Amygdala (tissue), 56 donors: ENCODE results near the gene B4GALNT4.
"Not testable (repeated sequence)": the region's sequence is repeated elsewhere in the genome, so short reads cannot be mapped to it uniquely, and the experiment has no call there.

Experiments used
- DNase-seq, 56 donors: peaks; one replicate each; lab custom pipeline; 2025; lab: John Stamatoyannopoulos, UW

The B4GALNT4 gene

DNA sequence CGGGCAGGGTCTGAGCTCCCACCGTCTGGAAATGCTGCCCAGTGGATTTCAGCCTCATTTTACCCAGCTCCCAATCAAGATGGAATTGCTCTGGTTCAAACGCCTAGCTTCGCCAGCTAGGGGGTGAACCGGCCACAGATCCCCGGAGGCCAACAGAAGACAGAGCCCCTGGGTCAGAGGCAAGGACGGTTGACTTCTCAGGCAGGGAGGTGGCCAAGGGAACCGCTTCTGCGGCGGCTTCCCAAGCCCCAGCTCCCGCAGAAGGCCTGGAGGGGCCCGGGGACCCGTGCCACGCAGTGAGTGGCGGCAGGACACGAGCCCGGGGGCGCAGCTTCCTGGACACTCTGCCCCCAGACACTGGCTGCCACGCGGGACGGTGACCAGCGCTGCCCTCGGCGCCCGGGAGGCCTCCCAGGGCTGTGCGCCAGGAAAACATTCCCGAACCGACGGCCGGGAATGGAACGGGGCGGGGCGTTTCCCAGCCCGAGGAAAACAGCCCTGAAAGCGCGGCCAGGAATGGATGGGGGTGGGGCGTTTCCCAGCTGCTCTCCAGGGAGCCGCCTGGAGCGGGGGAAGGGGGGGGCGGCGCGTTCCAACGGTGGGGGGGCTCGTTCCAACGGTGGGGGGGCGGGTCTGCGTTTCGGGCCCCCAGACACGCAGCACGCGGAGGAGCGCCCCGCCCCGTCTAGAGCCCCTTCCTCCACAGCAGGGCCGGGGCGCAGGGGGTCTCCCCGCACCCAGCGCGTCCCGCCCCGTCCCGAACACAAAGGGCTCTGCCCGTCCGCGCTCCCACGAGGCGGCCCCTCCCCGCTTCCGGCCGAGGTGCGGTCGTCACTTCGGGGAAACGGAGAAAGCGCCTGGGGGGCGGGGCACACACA is 13.5 kb upstream of the B4GALNT4 start:
- peak in 36 of 56 donors; percentile 33 to 86 (median 62) for DNase-seq

DNA sequence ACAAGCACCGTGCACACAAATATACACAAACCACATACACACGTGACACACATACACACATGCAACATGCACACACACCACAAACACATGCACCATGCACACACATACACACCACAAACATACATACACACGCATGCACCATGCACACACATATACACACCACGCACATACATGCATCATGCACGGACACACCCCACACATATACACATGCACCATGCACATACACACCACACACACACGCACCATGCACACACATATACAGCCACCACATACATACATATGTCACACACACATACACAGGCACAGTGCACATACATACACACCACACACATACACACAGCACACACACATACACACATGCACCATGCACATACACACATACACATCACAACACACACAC is 12.7 kb upstream of the B4GALNT4 start:
- DNase-seq = no peak

DNA sequence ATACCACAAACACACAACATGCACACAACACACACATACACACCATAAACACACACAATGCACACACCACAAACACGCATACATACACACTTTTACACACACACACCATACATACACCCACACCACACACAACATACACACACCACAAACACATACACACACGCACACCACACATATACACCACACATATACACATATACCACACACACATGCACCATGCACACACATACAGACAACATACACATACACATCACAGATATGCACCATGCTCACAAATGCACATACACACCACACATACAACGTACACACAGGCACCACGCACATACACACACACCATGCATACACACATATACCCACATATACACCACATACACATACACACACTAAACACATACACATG is 11.7 kb upstream of the B4GALNT4 start:
- DNase-seq = no peak

DNA sequence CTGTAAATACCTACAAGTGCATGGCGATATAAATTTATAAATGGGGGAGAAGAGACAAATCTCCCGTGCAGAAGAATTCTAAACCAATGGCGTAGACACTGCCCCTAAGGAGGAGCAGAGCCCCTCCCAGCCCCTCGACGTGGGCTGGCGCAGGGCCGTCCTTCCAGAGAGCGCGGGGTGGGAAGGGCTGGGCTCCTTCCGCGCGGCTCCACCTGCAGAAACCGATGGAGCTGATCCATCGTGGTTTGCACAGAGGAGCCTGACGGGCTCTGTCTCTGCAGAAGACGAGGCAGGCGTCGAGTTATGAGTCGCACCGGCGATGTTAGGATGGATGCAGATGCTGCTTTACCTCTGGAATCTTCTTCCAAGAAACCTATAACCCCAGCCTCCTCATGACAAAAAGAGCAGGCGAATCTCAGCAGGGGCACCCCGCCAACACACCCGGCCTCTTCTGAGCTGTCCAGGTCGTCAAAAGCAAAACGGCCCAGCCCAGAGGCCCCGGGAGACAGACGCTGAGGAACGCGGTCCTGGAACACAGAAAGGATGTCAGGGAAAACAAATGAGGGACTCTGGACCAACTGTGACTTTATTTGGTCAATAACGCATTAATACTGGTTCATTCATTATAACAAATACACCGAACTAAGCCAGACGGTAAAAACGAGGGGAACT is 11.0 kb upstream of the B4GALNT4 start:
- DNase-seq = no peak

DNA sequence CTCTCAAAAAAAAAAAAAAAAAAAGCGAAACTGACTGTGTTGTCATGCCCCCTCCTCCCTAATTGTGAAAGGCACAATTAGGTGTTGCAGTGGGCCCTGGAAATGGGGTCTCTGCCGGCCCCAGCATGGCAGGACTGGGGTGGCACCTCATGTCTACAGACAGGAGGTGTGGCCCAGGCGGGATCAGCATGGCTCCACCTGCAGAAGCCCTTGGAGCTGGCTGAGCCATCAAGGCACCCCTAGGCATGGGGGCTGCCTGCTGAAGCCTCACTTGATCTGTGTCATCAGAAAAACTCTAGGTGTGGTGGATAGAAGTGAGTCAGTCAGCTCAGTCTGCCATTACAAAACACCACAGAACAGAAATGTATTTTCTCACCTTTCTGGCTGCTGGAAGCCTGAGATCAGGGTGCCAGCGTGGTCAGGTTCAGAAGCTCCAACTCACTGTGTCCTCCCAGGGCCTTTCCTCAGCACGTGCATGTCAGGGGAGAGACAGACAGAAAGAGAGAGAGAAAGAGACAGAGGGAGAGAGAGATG is 10.1 kb upstream of the B4GALNT4 start:
- no peak for DNase-seq

DNA sequence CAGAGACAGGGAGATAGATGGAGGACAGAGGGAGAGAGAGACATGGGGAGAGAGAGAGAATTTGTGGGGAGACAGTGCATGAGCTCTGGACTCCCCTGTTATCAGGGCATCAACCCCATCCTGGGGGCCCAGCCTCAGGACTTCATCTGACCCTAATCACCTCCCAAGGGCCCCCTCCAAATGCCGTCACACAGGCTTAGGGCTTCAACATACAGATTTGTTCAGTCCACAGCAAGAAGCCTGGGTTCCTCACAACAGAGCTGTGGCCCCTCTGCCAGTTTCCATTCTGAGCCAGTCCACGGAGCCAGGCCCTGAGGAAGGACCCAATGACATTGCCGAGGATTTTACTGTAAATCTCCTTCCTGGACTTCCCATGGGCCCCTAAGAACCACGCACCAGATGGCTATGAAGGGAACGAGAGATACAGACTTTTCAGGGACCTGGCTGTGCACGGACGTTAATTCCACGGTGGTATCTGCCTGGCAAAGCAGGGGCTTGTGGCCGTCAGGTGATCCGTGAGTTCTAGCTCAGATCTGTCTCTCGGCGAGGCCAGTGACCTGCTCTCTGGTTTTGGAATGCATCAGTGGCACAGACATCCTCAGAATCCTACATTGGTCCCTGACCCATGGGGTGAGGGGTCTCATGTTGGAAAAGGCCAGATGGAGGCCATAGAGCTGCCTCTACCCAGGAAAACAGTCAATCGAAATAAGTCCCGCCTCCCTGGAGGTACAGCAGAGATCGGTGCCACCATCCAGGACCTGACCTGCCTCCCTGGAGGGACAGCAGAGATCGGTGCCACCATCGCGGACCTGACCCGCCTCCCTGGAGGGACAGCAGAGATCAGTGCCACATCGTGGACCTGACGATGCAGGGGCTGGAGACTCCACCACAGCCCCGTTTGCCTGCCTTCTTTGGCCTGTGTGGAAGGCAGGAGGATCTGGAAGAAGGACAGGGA is 8.7 kb upstream of the B4GALNT4 start:
- DNase-seq = no peak

DNA sequence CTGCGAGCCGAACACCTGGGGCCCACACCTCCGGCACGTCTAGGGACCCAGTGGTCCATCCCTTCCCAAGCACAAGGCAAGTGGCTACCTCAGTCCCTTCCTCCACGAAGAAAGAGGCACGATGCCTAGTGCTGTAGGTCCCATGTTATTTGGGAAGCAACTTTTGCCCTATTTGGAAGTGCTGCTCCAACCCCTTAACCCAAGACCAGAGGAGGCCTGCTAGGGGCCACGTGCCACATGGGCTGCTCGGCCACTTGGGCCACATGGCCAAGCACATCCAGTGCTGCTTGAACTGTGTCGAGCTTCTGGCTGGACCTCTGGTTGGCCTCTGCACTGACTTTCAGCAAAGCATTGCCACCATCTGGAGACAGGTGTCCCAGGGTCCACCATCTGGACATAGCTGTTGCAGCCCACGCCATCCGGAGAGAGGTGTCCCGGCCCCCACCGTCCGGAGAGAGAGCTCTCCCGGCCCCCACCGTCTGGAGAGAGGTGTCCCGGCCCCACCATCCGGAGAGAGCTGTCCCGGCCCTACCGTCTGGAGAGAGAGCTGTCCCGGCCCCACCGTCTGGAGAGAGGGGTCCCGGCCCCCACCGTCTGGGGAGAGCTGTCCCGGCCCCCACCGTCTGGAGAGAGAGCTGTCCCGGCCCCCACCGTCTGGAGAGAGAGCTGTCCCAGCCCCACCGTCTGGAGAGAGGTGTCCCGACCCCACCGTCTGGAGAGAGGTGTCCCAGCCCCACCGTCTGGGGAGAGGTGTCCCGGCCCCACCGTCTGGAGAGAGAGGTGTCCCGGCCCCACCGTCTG is 6.5 kb upstream of the B4GALNT4 start:
- no peak for DNase-seq

DNA sequence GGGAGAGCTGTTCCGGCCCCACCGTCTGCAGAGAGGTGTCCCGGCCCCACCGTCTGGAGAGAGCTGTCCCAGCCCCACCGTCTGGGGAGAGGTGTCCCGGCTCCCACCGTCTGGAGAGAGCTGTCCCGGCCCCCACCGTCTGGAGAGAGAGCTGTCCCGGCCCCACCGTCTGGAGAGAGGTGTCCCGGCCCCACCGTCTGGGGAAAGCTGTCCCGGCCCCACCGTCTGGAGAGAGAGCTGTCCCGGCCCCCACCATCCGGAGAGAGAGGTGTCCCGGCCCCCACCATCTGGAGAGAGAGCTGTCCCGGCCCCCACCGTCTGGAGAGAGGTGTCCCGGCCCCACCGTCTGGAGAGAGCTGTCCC is 5.9 kb upstream of the B4GALNT4 start:
- DNase-seq = not testable (repeated sequence)

DNA sequence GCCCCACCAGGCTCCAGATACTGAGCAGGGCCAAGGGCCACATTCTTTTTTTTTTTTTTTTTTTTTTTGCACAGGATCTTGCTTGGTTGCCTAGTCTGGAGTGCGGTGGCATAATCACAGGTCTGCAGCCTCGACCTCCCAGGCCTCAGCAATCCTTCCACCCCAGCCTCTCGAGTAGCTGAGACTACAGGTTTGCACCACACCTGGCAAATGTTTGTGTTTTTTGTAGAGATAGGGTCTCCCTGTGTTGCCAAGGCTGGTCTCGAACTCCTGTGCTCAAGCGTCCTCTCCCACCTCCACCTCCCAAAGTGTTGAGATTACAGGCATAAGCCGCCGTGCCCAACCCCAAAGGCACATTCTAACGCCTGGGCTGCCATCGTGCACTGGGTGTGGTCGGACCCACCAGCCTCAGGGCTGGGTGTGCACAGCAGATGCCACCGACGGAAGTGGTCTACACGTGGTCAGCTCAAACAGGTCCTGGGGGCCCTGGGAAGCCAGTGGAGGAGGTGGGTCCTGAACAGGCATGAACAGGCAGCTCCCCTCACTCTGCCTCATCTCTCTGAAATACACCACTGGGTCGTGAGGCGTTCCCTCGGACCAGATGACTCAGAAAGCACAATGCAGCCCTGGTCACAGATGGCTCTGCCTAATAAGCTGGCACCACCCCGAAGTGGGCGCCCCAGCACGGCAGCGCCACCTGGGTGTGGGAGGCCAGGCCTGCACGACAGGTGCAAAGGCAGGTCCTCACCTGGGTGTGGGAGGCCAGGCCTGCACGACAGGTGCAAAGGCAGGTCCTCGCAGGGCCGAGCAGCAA is 5.1 kb upstream of the B4GALNT4 start:
- no peak for DNase-seq

DNA sequence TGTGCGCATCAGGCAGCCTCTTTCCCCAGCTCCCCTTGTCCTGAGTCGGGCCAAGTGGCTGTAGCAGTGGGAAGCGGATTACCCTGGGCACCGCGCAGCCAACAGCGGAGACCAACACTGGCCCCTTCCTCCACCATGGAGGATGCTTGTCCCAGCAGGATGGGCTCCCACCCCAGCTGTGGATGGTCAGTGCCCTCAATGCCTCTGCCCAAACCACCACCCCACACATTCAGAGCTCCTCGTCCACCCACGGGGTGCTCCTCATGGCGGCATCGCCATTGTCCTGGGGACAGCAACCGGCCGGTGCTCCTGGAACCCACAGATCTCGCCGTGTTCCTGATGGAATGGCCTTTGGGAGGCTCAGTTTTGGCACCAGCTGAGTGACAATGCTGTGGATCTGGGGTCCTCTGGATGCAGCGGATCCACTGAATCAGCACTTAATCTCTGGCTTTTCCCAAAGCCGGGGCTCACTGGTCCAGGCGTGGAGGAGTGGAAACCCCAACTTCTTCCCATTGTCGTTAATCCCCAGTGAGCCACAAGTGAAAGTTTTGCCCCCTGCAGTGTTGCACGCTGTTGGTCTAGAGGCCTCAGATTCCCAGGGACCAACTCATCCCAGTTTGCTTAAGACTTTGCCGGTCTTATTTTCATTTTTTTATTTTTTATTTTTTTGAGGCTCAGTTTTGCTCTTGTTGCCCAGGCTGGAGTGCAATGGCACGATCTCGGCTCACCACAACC is 4.1 kb upstream of the B4GALNT4 start:
- no peak for DNase-seq

DNA sequence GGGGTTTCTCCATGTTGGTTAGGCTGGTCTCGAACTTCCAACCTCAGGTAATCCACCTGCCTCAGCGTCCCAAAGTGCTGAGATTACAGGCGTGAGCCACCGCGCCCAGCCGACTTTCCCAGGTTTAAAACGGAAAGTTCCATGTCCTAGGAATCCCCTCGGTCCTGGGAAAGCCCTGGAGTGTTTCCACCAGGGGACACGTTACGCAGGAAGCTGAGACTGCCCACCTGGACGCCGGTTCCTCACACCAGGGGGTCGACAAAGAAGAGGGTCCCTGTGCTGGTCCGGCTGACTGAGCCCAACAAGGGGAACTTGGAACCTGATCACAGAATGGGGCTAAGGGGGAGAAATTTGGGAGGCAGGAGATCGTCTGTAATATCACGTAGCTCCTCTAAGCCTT is 3.5 kb upstream of the B4GALNT4 start:
- DNase-seq = no peak

DNA sequence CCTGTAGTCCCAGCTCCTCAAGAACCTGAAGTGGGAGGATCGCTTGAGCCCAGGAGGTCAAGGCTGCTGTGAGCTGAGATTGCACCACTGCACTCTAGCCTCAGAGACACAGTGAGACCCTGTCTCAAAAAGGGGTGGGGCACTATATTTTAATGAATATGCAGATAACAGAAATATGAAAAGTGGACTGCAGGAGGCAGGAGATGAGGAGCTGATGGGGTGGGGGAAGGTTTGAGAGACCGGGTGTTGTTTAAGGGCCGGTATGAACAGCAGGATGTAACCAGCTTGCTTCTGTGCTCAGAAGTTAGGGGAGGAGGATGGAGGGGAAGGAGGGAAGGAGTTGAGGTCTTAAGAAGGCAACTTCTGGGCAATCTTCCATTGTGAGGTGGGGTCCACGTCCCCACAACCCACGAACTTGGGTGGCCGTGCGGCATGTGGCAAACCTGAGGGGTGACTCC is 1.3 kb upstream of the B4GALNT4 start:
- no peak for DNase-seq

DNA sequence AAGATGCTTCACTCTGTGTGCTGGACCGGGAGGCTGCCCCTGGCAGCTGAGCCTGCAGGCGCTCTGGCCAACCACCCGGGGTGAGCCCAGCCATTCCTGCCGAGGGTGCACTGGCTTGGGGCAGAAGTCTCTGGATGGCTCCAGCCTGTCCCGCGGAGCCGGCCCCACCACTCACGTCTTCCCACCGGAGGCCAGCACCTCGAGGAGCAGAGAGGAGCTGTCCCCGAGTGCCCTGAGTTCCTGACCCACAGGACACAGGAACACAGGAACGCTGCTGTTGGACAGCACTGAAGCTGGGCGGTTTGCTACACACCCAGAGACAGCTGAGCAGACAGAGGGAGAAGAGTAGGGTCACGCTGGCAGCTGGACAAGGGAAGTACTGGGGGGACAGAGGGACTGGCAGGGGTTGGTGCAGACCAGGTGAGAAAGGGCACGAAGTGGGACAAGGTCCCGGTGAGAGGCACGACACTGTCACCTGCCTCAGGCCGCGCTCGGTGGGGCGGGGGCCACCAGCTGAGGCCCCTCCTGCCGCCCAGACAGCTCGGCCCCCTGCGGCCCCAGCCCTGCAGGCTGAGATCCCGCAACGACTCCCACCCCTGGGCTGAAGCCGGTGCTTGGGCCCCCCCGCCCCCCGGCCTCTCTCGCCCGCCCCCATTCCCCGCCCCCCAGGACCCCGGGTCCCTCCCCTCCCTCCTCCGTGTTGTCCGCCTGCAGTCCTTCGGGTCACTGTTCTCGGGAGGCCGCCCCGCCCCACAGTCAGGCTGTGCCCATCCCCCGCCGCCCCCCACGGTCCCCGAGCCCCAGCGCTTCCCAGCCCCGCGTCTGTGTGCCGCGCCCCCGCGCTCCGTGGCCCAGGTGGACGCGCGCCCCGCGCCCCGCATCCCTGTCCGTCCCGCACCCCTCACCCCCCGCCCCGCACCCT is 624 bp upstream of the B4GALNT4 start:
- peak in 2 of 56 donors; percentile 46 to 56 for DNase-seq

DNA sequence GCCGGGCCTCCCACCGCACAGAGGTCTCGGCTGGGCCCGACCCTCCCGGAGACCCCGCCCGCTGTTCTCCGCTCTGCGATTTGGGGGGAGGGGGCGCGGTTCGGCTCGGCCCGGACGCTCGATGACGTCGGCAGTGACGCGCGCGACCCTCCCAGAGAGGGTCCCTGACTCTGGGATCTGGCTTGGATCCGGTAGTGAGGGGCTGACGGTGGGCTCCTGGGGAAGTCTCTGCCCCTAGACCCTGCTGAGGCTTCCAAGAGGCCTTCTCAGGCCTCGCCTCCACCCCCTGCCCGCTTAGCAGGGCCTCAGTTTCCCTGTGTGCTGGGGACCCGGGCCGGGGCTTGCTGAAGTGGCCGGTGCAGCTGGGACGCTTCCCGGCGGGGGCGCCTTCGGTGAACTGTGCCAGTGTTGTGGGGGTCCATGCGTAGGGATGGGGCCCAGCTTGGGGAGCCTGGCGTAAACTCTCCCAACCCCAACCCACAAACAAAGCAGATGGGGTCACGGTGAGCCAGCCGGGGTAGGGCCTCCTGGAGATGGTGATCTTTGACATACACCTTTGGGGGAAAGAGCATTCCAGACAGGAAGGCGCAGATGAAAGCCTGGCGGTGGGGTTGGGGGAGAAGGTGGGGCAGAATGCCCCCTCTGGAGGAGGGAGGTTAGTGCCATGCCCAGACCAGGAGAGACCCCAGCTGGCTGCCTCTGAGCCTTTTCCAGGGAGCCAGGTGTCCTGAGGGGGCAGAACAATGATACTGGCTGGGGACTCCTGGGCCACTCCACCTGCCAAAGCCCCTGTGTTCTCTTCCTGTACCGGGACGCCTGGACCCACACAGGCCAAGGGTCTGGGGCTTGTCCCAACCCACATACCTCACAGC is 1.0 kb downstream of the B4GALNT4 start:
- DNase-seq = peak in 4 of 56 donors; percentile 31 to 38 (median 35)

DNA sequence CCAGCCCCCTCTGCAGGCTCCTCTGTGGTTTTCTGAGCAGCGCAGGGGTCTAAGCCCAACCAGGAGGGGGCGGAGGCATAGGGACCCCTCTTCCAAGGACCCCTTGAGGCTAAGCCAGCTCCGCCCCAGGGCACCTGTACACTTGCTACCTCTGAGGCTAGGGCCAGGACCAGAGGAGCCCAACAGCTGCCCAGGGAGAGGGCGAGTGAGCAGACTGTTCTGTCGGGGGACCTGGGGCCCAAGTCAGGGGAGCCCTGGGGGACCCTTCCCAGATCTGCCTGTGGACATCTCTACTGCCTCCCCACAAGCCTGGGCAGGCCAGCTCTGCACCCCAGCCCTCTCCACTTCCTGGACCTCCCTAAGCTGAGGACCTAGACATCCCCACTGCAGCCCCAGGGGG is 1.8 kb downstream of the B4GALNT4 start:
- DNase-seq = no peak
